Motor neuron (in vitro differentiated cells): Measurements from ENCODE around the gene SSX2IP. TPM values are rescaled to one million over a fixed set of nuclear protein-coding genes. Genes with fewer than 3 reads are reported as not detected.
A peak's percentile ranks its signal among the peaks of the same experiment; 100 is the strongest.
"Not testable (repeated sequence)": the region's sequence is repeated elsewhere in the genome, so short reads cannot be mapped to it uniquely, and the experiment has no call there.

Source experiments
- ATAC-seq, 8 experiments: fragments of 200-7000 bp; cut with Tn5 transposase; replicated peaks in 6 of 8; 2 replicates each; pipeline ENCODE4 v1.8.0; 2021; ENCODE audit warnings: mild to moderate bottlenecking in 8 of 8, moderate library complexity in 8 of 8
- H3K27ac ChIP-seq, 2 donors: fragments of 250-450 bp; sonication (Bioruptor Pico); 2 replicates each; pipeline ENCODE4 v1.9.0; 2021; ENCODE audit warnings: antibody characterized with exemption in 2 of 2, mild to moderate bottlenecking in 2 of 2, moderate library complexity in 1 of 2
- H3K4me1 ChIP-seq, 2 donors: fragments of 250-450 bp; sonication (Bioruptor Pico); replicated peaks in 1 of 2; 2 replicates each; pipeline ENCODE4 v1.6.1; 2021; ENCODE audit warnings: antibody characterized with exemption in 2 of 2, mild to moderate bottlenecking in 2 of 2, moderate library complexity in 1 of 2
- H3K4me3 ChIP-seq, 5 donors: fragments of 250-450 bp; sonication (Bioruptor Pico); 2 replicates each; pipeline ENCODE4 v1.9.0; 2021; ENCODE audit warnings: antibody characterized with exemption in 5 of 5, mild to moderate bottlenecking in 5 of 5, moderate library complexity in 4 of 5
- WGBS, 10 experiments: fragments of 450-650 bp; shearing (Covaris generic); methylation state at CpG; one replicate each; pipeline ENCODE4 v1.0.0; 2022; 5-methylcytosine and 5-hydroxymethylcytosine counted together
- in situ Hi-C, 9 experiments: fragments of 400-800 bp; cut with MboI; loops; one replicate each; pipeline ENCODE4 v1.15.0; 2021; ENCODE audit warnings: low sequenced_read_pairs in 9 of 9, low pct_unique_long_range_greater_than_20kb in 2 of 9; ENCODE audit not compliant: unreplicated experiment in 9 of 9
- total RNA-seq, 8 experiments: library from RNA; unstranded; fragments of 300-600 nt; gene quantifications; 2 replicates each; pipeline versions ENCODE4 v1.2.3 to v1.2.4, GENCODE V29; 2022

Gene SSX2IP
- total RNA-seq, 8 experiments from 2014 or later: 13.5 to 47.6 (median 24.1) TPM

DNA sequence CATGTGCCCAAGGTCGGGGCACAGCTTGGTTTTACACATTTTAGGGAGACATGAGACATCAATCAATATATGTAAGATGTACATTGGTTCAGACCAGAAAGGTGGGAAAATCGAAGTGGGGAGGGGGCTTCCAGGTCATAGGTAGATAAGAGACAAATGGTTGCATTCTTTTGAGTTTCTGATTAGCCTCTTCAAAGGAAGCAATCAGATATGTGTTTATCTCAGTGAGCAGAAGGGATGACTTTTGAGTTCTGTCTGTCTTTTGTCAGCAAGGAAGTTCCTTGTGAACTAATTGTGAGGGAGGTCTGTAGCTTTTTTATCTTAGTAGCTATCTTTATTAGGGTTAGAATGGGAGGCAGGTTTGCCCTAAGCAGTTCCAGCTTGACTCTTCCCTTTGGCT lies 31.6 kb upstream of the SSX2IP start:
- peaks cover 29 to 32% of the 10 kb centered on the region in 2 donors for H3K4me1 ChIP-seq
- H3K27ac ChIP-seq, ATAC-seq, in situ Hi-C loops, H3K4me3 ChIP-seq: not testable (repeated sequence)
- WGBS, 10 experiments: 20 to 100% (median 89%) methylated on average over 1 to 2 of the region's 2 CpGs; no CpG with 5 or more reads in 3 of the 10 experiments

DNA sequence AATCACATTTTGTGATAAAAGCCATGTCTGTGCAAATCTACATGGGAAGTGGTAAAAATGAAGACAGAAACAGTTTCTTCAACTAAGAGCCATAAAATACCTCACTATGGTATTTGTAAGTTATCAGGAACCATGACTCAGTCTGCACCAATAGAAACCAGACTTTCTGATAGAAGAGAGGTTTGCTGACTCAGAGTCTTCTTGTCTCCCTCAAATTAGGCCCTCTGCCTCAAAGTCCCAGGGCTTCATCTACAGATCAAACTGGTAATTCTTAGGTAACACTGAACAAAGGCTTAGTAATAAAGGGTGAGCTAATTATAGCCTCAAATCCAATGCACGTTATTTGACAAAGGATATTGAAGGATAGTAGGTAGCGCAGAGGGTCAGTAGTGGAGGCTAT lies 30.9 kb upstream of the SSX2IP start:
- WGBS, 10 experiments: 17 to 100% (median 73%) methylated on average over 1 to 2 of the region's 2 CpGs; no CpG with 5 or more reads in 3 of the 10 experiments
- peak in 5 of 8 experiments; percentile 22 to 60 (median 55) for ATAC-seq
- H3K4me1 ChIP-seq: peaks cover 31 to 40% of the 10 kb centered on the region in 2 donors
- H3K27ac ChIP-seq: no peak overlapping the region
- H3K4me3 ChIP-seq: no peak overlapping the region
- in situ Hi-C loops: no loop called here

GRCh38 chr1:84720221-84720780 lies 30.0 kb upstream of the SSX2IP start:
- Histone ChIP-seq H3K4me3 (no peak overlapping the region), H3K27ac (peak overlapping the region in 1 of 2 donors; percentile 44), H3K4me1 (peaks cover 36 to 48% of the 10 kb centered on the region in 2 donors)
- ATAC-seq: peak in 5 of 8 experiments; percentile 40 to 72 (median 69)
- in situ Hi-C loops: no loop called here
- 4 to 40% (median 21%) methylated on average over 3 to 5 of the region's 5 CpGs for WGBS, 10 experiments

GRCh38 chr1:84719543-84720217 lies 29.4 kb upstream of the SSX2IP start:
- Histone ChIP-seq H3K4me1 (peaks cover 38 to 54% of the 10 kb centered on the region in 2 donors), H3K27ac (peak overlapping the region in 1 of 2 donors; percentile 44), H3K4me3 (no peak overlapping the region)
- ATAC-seq: peak in 7 of 8 experiments; percentile 20 to 73 (median 43)
- in situ Hi-C loops: no loop called here
- 15 to 70% (median 39%) methylated on average over 3 to 8 of the region's 8 CpGs for WGBS, 10 experiments

- 34 to 83% (median 50%) methylated on average over 2 to 3 of the region's 3 CpGs; no CpG with 5 or more reads in 1 of the 10 experiments for whole genome bisulfite sequencing, 10 experiments
- Histone ChIP-seq H3K27ac (no peak overlapping the region), H3K4me3 (no peak overlapping the region), H3K4me1 (peaks cover 26 to 42% of the 10 kb centered on the region in 2 donors)
- in situ Hi-C loops: no loop called here
- peak in 6 of 8 experiments; percentile 5 to 95 (median 92) for ATAC-seq
These were observed 25.2 kb upstream of the SSX2IP start for GRCh38 chr1:84715342-84716019.

DNA sequence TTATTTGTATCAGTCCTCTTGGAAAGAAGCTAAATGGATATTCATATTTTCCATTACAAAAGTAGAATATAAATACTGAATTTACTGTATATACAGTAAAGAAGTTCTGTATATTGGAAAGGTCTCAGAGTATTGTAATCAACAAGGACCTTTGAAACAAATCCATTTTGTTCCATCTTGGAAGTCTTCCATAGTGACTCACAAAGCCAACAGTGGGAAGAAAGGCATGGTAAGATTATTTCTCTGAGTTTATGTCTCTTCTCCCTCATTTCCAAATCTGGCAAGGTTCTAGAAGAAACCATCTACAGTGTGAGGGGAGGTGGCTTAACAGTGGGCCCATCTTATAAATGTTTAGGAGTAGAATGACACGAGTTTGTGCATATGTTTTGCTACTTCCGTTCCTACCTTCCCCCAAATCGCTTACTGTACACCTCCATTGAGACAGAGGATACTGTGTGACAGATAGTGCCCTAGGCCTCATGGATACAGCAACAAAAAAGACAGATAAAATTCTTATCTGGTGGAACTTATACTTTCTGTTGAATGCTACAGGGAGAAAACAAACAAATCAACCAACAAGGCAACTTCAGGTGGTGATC lies 22.1 kb upstream of the SSX2IP start:
- Histone ChIP-seq H3K4me1 (peaks cover 10 to 24% of the 10 kb centered on the region in 2 donors), H3K4me3 (no peak overlapping the region), H3K27ac (no peak overlapping the region)
- in situ Hi-C loops: no loop called here
- peak in 1 of 8 experiments; percentile 11 for ATAC-seq
- WGBS, 10 experiments: 63 to 100% (median 93%) methylated on average over 1 to 3 of the region's 3 CpGs

GRCh38 chr1:84711869-84712268 lies 21.6 kb upstream of the SSX2IP start:
- H3K27ac ChIP-seq: no peak overlapping the region
- peak in 1 of 8 experiments; percentile 38 for ATAC-seq
- WGBS, 10 experiments: 0 to 100% (median 82%) methylated on average over 1 to 4 of the region's 4 CpGs; no CpG with 5 or more reads in 1 of the 10 experiments
- in situ Hi-C loops: no loop called here
- no peak overlapping the region for H3K4me3 ChIP-seq
- H3K4me1 ChIP-seq: peaks cover 10 to 24% of the 10 kb centered on the region in 2 donors

- peaks cover 8 to 16% of the 10 kb centered on the region in 2 donors for H3K4me1 ChIP-seq
- H3K27ac ChIP-seq: no peak overlapping the region
- H3K4me3 ChIP-seq: no peak overlapping the region
- peak in 3 of 8 experiments; percentile 81 to 95 (median 83) for ATAC-seq
- WGBS, 10 experiments: 0 to 100% (median 35%) methylated on average over 1 of the region's 1 CpG; no CpG with 5 or more reads in 2 of the 10 experiments
- in situ Hi-C loops: no loop called here
These were observed 20.9 kb upstream of the SSX2IP start for GRCh38 chr1:84711121-84711520.

DNA sequence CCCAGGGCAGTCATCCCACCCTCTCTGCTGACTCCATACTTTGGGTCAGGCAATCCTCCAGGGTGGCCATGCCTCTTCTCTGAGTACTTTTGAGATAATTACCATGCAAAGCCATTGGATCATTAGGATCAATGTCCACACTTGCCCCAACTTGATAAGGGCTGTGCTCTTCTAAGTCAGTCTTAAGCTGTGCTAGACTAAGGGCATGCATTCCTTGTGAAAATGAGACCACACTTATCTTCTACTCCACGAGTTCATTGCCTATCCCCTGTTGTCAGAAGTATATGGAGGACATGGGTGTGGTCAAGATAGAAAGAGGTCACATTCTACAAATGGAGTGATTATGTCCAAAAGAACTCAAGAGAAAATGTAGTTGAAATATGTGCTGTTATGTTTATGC lies 18.9 kb upstream of the SSX2IP start:
- in situ Hi-C loops: no loop called here
- Histone ChIP-seq H3K4me1 (peaks cover 4 to 9% of the 10 kb centered on the region in 2 donors), H3K27ac (no peak overlapping the region), H3K4me3 (no peak overlapping the region)
- 10 to 100% (median 88%) methylated on average over 1 of the region's 1 CpG; no CpG with 5 or more reads in 5 of the 10 experiments for WGBS, 10 experiments
- no peak for ATAC-seq

GRCh38 chr1:84708031-84708430 lies 17.8 kb upstream of the SSX2IP start:
- WGBS, 10 experiments: 55 to 98% (median 89%) methylated on average over 2 to 4 of the region's 4 CpGs; no CpG with 5 or more reads in 1 of the 10 experiments
- peaks cover 4 to 9% of the 10 kb centered on the region in 2 donors for H3K4me1 ChIP-seq
- in situ Hi-C loops: no loop called here
- H3K27ac ChIP-seq: no peak overlapping the region
- ATAC-seq: no peak
- H3K4me3 ChIP-seq: no peak overlapping the region

DNA sequence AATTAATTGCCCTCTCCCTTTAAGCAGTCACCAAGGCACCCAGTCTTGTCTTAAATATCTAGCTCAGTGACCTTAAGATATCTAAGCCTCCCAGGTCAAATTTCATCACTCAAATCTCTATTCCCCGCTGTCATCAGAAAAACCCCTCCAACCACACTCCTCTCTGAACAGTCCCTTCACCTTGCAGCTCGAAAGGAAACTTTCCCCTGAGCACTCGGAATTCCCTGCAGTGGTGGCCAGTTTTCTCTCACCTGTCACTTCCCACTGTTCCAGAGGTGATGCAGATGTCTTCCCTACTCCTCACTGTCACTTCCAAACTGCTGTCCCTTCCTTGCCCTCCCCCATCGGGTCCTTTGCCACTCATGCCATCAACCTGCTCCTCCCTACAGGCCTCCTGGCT lies 15.3 kb upstream of the SSX2IP start:
- peaks cover 4 to 15% of the 10 kb centered on the region in 2 donors for H3K4me1 ChIP-seq
- no peak overlapping the region for H3K27ac ChIP-seq
- ATAC-seq: no peak
- in situ Hi-C loops: no loop called here
- 60 to 100% (median 91%) methylated on average over 1 to 4 of the region's 4 CpGs; no CpG with 5 or more reads in 2 of the 10 experiments for WGBS, 10 experiments
- H3K4me3 ChIP-seq: no peak overlapping the region

DNA sequence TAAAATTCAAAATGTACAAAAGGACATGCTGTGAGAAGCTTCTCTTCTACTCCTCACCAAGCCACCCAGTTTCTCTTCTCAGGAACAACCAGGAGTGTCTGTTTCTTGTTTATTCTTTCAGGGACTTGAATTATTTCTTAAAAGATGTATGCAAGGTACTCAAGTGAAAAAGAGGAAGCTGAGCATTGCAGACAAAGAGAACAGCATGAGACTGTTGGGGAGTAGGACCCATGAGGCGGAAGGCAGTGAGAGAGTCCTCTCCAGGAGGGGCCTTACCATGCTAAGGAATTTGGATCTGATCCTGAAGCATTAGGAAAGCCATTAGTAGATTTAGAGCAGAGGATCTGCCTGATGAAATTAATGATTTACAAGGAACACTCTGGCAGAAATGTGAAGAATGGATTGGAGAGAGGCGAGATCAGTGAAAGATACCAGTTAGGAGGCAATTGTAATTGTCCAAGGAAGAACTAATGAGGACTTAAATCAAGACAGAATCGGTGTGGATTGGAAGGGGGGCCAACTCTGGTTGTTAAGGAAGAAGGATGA lies 14.7 kb upstream of the SSX2IP start:
- in situ Hi-C loops: no loop called here
- H3K27ac ChIP-seq: no peak overlapping the region
- ATAC-seq: no peak
- 48 to 100% (median 80%) methylated on average over 1 to 3 of the region's 3 CpGs; no CpG with 5 or more reads in 1 of the 10 experiments for WGBS, 10 experiments
- H3K4me3 ChIP-seq: no peak overlapping the region
- H3K4me1 ChIP-seq: peaks cover 4 to 17% of the 10 kb centered on the region in 2 donors
